ENCODE data around the gene MRM2. TPM values are rescaled to one million over a fixed set of nuclear protein-coding genes. Genes with fewer than 3 reads are reported as not detected.

MRM2 gene
- total RNA-seq, 1 donor from 2014 or later = 25.3 TPM

DNA sequence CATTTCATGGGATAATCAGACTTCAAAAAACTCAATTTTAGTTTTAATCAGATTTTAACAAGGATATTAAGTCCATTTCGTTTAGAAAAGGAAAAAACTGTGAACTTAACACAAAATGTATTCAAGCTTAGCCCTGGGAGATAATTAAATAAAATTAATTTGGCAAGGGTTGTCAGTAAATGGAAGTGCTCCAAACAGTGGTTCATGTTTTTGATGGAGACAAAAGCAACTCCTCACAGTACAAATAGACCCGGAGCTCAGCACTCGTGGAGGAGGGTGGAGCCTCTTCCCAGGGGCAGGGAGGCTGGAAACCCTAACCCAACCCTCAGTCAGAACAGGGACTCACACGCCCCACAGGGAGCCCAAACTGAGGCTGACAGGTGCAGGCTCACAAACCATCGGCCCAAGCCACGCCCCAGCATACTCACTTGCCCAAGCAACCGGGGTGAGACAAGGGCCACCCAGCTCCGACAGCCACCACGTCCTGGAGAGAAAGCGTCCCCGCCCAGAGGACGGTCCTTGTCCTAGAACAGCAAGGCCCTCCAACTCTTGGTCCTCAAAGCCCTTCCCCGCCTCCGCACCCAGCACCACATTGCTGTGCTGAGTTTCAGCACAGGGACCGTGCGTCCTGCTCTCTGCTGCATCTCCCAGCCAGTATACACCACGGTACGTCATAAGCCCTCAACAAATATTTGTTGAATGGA is 49.0 kb downstream of the MRM2 start:
- peaks cover 20% of the 10 kb centered on the region for H3K4me1 Mint-ChIP-seq
- TF ChIP-seq, protein P1, sequence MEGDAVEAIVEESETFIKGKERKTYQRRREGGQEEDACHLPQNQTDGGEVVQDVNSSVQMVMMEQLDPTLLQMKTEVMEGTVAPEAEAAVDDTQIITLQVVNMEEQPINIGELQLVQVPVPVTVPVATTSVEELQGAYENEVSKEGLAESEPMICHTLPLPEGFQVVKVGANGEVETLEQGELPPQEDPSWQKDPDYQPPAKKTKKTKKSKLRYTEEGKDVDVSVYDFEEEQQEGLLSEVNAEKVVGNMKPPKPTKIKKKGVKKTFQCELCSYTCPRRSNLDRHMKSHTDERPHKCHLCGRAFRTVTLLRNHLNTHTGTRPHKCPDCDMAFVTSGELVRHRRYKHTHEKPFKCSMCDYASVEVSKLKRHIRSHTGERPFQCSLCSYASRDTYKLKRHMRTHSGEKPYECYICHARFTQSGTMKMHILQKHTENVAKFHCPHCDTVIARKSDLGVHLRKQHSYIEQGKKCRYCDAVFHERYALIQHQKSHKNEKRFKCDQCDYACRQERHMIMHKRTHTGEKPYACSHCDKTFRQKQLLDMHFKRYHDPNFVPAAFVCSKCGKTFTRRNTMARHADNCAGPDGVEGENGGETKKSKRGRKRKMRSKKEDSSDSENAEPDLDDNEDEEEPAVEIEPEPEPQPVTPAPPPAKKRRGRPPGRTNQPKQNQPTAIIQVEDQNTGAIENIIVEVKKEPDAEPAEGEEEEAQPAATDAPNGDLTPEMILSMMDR (IDR thresholded peaks at IDR 0.05; ENCODE audit: unreplicated experiment) = no peak
- no peak for DNase-seq (ENCODE audit: low spot score in 2 of 2, unreplicated experiment in 2 of 2)
- H3K9me3 Mint-ChIP-seq = peaks cover 15% of the 10 kb centered on the region
- no peak overlapping the region for H3K4me3 Mint-ChIP-seq
- H3K27ac Mint-ChIP-seq = no peak overlapping the region
- peaks cover 45% of the 10 kb centered on the region for H3K36me3 Mint-ChIP-seq
- H3K27me3 Mint-ChIP-seq (ENCODE audit: low read depth) = no peaks in the 10 kb centered on the region

DNA sequence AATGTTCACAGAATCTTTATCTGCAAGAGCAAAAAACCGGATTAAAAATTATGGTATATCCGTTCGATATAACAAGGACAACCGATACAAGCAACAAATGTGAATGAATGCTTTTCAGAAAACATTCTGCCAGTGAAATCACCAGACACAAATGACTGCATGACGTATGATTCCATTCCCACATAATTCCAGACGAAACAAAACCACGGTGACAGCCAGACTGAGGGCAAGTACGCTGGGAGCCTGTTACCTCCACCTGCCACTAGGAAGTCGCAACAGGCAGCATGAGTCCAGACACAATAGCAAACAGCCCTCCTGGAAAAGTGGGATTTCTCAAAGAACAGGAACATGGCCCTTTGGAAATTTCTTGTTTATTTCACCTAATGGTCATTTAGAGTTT is 51.0 kb downstream of the MRM2 start:
- no peak for DNase-seq (ENCODE audit: low spot score in 2 of 2, unreplicated experiment in 2 of 2)
- Mint-ChIP-seq H3K27ac (peak overlapping the region; percentile 47), H3K4me3 (no peak overlapping the region), H3K27me3 (ENCODE audit: low read depth) (no peaks in the 10 kb centered on the region), H3K9me3 (peaks cover 16% of the 10 kb centered on the region), H3K4me1 (peaks cover 20% of the 10 kb centered on the region), H3K36me3 (peaks cover 36% of the 10 kb centered on the region)
- TF ChIP-seq, protein P1 (IDR thresholded peaks at IDR 0.05; ENCODE audit: unreplicated experiment) = no peak

DNA sequence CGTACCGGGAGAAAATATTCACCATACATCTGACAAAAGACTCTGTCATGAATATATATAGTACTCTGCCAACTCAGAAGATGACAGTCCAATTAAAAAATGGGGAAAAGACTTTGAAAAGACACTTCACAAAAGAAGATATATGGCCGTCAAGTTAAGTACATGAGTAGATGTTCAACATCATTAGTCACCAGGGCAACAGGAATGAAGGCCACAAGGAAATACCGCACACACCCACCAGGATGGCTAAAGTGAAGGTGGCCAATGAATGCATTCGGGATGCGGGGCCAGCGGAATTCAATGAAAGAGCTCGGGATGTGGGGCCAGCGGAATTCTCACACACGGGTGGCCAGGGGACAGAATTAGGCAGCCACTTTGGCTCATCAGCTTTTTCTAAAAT is 51.5 kb downstream of the MRM2 start:
- no peak overlapping the region for H3K4me3 Mint-ChIP-seq
- peaks cover 16% of the 10 kb centered on the region for H3K9me3 Mint-ChIP-seq
- H3K27me3 Mint-ChIP-seq (ENCODE audit: low read depth) = no peaks in the 10 kb centered on the region
- peaks cover 22% of the 10 kb centered on the region for H3K4me1 Mint-ChIP-seq
- H3K27ac Mint-ChIP-seq = peak overlapping the region; percentile 47
- TF ChIP-seq, protein P1 (IDR thresholded peaks at IDR 0.05; ENCODE audit: unreplicated experiment) = no peak
- DNase-seq (ENCODE audit: low spot score in 2 of 2, unreplicated experiment in 2 of 2) = no peak
- peaks cover 32% of the 10 kb centered on the region for H3K36me3 Mint-ChIP-seq

DNA sequence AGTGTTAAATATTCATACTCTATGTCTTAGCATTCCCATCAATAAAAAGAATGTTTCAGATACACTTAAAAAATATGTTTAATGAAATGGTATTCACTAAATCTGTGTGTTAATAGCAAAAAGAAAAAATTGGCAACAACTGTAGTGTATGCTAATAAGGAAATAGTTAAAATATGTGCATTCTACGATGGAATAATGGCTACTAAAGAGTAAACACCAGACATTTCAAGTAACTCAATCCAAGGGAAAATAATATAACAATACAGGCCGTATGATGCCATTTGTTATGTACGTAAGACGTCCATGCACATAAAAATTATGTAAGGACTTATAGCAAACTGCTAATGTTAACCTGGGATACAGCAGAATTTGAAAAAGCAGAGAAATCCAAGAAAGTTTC is 55.8 kb downstream of the MRM2 start:
- no peak for DNase-seq (ENCODE audit: low spot score in 2 of 2, unreplicated experiment in 2 of 2)
- H3K27me3 Mint-ChIP-seq (ENCODE audit: low read depth) = no peaks in the 10 kb centered on the region
- peaks cover 18% of the 10 kb centered on the region for H3K4me1 Mint-ChIP-seq
- H3K36me3 Mint-ChIP-seq = peaks cover 34% of the 10 kb centered on the region
- peaks cover 16% of the 10 kb centered on the region for H3K9me3 Mint-ChIP-seq
- no peak overlapping the region for H3K27ac Mint-ChIP-seq
- TF ChIP-seq, protein P1 (IDR thresholded peaks at IDR 0.05; ENCODE audit: unreplicated experiment) = no peak
- no peak overlapping the region for H3K4me3 Mint-ChIP-seq

DNA sequence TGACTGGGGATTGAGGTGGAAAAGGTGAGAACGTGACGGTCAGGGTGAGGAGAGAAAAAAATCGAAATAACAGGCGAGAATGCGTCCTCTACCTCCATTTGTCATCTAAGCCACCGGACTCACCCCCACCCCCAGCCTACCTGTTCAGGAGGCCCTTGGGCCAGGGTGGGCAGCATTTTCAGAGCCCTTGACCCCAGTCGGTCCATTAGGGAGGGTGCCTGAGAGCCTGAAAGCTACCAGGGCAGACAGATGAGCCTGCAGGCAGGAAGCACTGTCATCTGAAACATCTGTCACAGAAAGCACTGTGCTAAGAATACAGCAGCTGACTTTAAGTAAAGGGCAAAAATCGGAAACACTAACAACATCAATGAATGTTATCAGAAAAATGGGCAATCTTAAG is 56.3 kb downstream of the MRM2 start:
- no peak for DNase-seq (ENCODE audit: low spot score in 2 of 2, unreplicated experiment in 2 of 2)
- H3K27ac Mint-ChIP-seq = no peak overlapping the region
- H3K27me3 Mint-ChIP-seq (ENCODE audit: low read depth) = no peaks in the 10 kb centered on the region
- H3K4me3 Mint-ChIP-seq = no peak overlapping the region
- H3K36me3 Mint-ChIP-seq = peaks cover 34% of the 10 kb centered on the region
- TF ChIP-seq, protein P1 (IDR thresholded peaks at IDR 0.05; ENCODE audit: unreplicated experiment) = no peak
- peaks cover 16% of the 10 kb centered on the region for H3K9me3 Mint-ChIP-seq
- H3K4me1 Mint-ChIP-seq = peaks cover 14% of the 10 kb centered on the region

Small RNA genes within 50 kb of the gene (microRNA-seq; reads per million reads assigned to microRNA genes)
- gene MIR6836 = not detected

Other genes starting within 250 kb of the MRM2 start
- gene MAD1L1, start 9.3 kb downstream of the MRM2 start, total RNA-seq = 39.0 to 45.0 TPM (median 41.2 TPM) in 3 replicates
- 16.1 to 19.2 TPM (median 17.3 TPM) in 3 replicates for gene NUDT1, start within 50 bp of the MRM2 start, total RNA-seq
- 35.3 to 42.6 TPM (median 41.2 TPM) in 3 replicates for gene SNX8, start 72.2 kb upstream of the MRM2 start, total RNA-seq
- 198 to 200 TPM (median 199 TPM) in 3 replicates for gene EIF3B, start 112.6 kb upstream of the MRM2 start, total RNA-seq
- 20.0 to 22.4 TPM (median 20.4 TPM) in 3 replicates for gene CHST12, start 161.4 kb upstream of the MRM2 start, total RNA-seq
- not detected in 3 replicates for gene GRIFIN, start 234.2 kb upstream of the MRM2 start, total RNA-seq